HEK293T (cell line): ENCODE measurements around the gene SLC27A3.

ENCODE experiments used
- FOXA1 ChIP-seq: fragments of 450-650 bp; IDR thresholded peaks from 2 replicates; pipeline ENCODE4 v1.6.1; 2016; ENCODE audit warnings: mild to moderate bottlenecking
- FOXK2 ChIP-seq: fragments of 450-650 bp; IDR thresholded peaks from 2 replicates; pipeline ENCODE4 v1.6.1; 2016; ENCODE audit warnings: mild to moderate bottlenecking

DNA sequence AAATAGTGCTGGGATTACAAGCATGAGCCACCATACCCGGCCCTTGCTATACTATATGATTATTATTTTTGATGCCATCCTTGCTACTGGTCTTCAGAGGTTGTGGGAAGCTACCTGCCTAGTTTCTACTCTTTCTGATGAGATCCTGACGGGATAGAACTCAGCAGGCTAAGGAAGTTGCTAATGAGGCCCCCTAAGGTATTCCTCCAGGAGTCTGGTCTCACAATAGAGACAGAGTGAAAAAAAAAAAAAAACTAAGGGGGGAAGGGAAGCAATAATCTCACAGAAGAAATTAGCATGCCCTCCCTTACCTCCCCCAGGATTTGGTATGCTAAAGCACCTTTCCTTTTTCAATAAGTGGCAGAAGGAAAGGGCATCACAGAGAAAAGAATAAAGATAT is 29.8 kb upstream of the SLC27A3 start:
- TF ChIP-seq FOXK2 (no peak), FOXA1 (no peak)
